SK-N-MC (cell line): ENCODE data around the gene SEC16B.

Experiments
- DNase-seq: peaks from one replicate; pipeline ENCODE4 v3.0.0-alpha.2; 2011; ENCODE audit warnings: low read depth, low spot score
- H3K27ac ChIP-seq: fragments of 200-600 bp; sonication (generic); 2 replicates; pipeline ENCODE4 v1.5.1; 2016; ENCODE audit warnings: mixed run types
- H3K36me3 ChIP-seq: fragments of 200-600 bp; sonication (generic); 2 replicates; pipeline ENCODE4 v1.6.1; 2017; ENCODE audit warnings: antibody characterized with exemption, low read length, mixed read lengths; ENCODE audit not compliant: insufficient read depth
- H3K4me3 ChIP-seq: fragments of 200-600 bp; sonication (generic); 2 replicates; pipeline ENCODE4 v1.5.1; 2016
- H3K9ac ChIP-seq: fragments of 200-600 bp; sonication (generic); 2 replicates; pipeline ENCODE4 v1.8.0; 2017; ENCODE audit warnings: mixed run types, mixed read lengths; ENCODE audit not compliant: insufficient read length
- H3K9me3 ChIP-seq: fragments of 200-600 bp; sonication (generic); 2 replicates; pipeline ENCODE4 v1.6.1; 2017; ENCODE audit warnings: low read depth, mild to moderate bottlenecking, antibody characterized with exemption, low read length, moderate library complexity, mixed read lengths
- EZH2 ChIP-seq: fragments of 200-600 bp; sonication (generic); IDR thresholded peaks from one replicate; pipeline ENCODE4 v1.6.1; 2017; ENCODE audit warnings: antibody characterized with exemption
- FOXP2 ChIP-seq: optimal IDR thresholded peaks from 2 replicates; pipeline ENCODE3; 2011; ENCODE audit warnings: mild to moderate bottlenecking, moderate library complexity; ENCODE audit not compliant: insufficient read depth; ENCODE audit errors: extremely low read length, control extremely low read depth
- POLR2AphosphoS5 ChIP-seq: IDR thresholded peaks from 2 replicates; pipeline ENCODE4 v1.6.1; 2012; ENCODE audit warnings: mild to moderate bottlenecking, low read depth, low read length, borderline replicate concordance

The SEC16B gene

GRCh38 chr1:177937931-177938330 is 31.9 kb downstream of the SEC16B start:
- no peak overlapping the region for H3K27ac ChIP-seq
- no peaks in the 10 kb centered on the region for H3K9me3 ChIP-seq
- DNase-seq = no peak
- H3K36me3 ChIP-seq = no peaks in the 10 kb centered on the region
- H3K9ac ChIP-seq = no peak overlapping the region
- H3K4me3 ChIP-seq = no peak overlapping the region
- no peak for TF ChIP-seq EZH2
- TF ChIP-seq FOXP2 = no peak
- TF ChIP-seq POLR2AphosphoS5 = no peak

GRCh38 chr1:177937174-177937770 is 32.6 kb downstream of the SEC16B start:
- Histone ChIP-seq H3K9ac (no peak overlapping the region), H3K27ac (no peak overlapping the region), H3K4me3 (no peak overlapping the region), H3K9me3 (no peaks in the 10 kb centered on the region), H3K36me3 (no peaks in the 10 kb centered on the region)
- TF ChIP-seq FOXP2 (no peak), POLR2AphosphoS5 (no peak), EZH2 (no peak)
- no peak for DNase-seq

GRCh38 chr1:177935638-177936415 is 34.0 kb downstream of the SEC16B start:
- H3K9ac ChIP-seq = no peak overlapping the region
- TF ChIP-seq FOXP2 = no peak
- no peak for TF ChIP-seq EZH2
- TF ChIP-seq POLR2AphosphoS5 = no peak

DNA sequence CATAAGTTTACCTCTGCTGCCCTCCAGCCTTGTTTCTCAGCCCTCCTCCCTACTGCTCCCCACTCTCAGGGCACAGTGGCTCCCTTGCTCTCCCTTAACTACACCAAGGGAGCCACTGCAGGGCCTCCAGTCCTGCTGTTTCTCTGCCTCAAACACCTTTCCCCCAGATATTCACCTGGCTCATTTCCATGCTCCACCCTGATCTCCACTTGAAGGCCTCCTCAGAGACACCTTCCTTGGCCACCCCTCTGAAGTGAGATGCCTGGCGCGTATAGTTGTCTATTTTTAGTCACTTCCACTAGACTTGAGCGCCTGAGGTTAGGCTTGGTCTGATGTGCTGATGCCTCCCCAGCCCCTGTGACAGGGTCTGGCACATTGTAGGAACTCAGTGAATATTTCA is 34.9 kb downstream of the SEC16B start:
- H3K9ac ChIP-seq = no peak overlapping the region

More at GRCh38 chr1:177935638-177936415, 34.0 kb downstream of the SEC16B start:
- H3K36me3 ChIP-seq = no peaks in the 10 kb centered on the region
- H3K9me3 ChIP-seq = no peaks in the 10 kb centered on the region
- H3K4me3 ChIP-seq = no peak overlapping the region
- no peak for DNase-seq
- no peak overlapping the region for H3K27ac ChIP-seq

GRCh38 chr1:177934461-177934860 is 35.4 kb downstream of the SEC16B start:
- DNase-seq = no peak
- no peak for TF ChIP-seq FOXP2
- no peak for TF ChIP-seq EZH2
- TF ChIP-seq POLR2AphosphoS5 = no peak
- Histone ChIP-seq H3K9ac (no peak overlapping the region), H3K9me3 (no peaks in the 10 kb centered on the region), H3K27ac (no peak overlapping the region), H3K4me3 (no peak overlapping the region), H3K36me3 (no peaks in the 10 kb centered on the region)

More for the DNA sequence above, 34.9 kb downstream of the SEC16B start:
- DNase-seq = no peak
- no peak overlapping the region for H3K4me3 ChIP-seq
- no peak overlapping the region for H3K27ac ChIP-seq
- no peaks in the 10 kb centered on the region for H3K9me3 ChIP-seq
- H3K36me3 ChIP-seq = no peaks in the 10 kb centered on the region
- no peak for TF ChIP-seq FOXP2
- no peak for TF ChIP-seq POLR2AphosphoS5
- no peak for TF ChIP-seq EZH2

DNA sequence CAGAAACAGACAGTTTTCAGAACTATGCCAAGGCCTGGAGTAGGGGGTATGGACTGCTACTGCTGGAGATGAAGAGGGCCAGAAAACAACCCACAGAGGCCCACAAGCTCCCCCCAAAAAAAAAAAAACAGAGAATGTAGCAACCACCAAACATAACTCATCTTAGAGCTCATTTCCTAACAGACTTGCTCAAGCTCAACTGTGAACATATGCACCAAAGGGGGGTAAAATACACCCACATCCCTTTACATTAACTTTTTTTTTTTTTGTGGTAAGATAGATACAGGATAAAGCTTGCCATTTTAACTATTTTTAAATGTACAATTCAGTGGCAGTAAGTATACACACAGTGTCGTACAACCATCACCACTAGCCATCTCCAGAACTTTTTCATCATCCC is 36.0 kb downstream of the SEC16B start:
- TF ChIP-seq POLR2AphosphoS5 (no peak), EZH2 (no peak)
- Histone ChIP-seq H3K9me3 (no peaks in the 10 kb centered on the region), H3K36me3 (no peaks in the 10 kb centered on the region), H3K27ac (no peak overlapping the region), H3K9ac (no peak overlapping the region), H3K4me3 (no peak overlapping the region)
- DNase-seq = no peak

- Histone ChIP-seq H3K9me3 (no peaks in the 10 kb centered on the region), H3K9ac (no peak overlapping the region), H3K4me3 (no peak overlapping the region), H3K36me3 (no peaks in the 10 kb centered on the region), H3K27ac (no peak overlapping the region)
- no peak for DNase-seq
- TF ChIP-seq EZH2 = no peak
Observed at GRCh38 chr1:177932123-177932522, 37.7 kb downstream of the SEC16B start.

DNA sequence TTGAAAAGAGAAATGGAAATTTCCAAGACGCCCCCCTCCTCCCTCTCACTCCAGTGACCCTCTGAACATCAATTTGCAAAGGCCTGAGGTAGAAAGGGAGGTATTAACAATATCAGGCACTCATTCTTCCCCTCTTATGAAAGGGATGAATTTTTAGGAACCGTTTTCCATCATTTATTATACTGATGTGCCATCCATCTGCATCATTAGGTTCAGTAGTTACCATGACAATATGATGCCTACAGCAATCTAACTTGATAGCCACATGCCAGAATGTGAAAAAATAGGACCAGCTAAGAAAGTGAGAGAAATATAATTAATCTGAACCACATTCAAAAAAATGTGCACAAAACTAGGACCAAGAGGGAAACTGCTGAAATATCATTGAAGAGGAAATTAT is 40.9 kb downstream of the SEC16B start:
- Histone ChIP-seq H3K36me3 (no peaks in the 10 kb centered on the region), H3K27ac (no peak overlapping the region), H3K9me3 (no peaks in the 10 kb centered on the region), H3K9ac (no peak overlapping the region), H3K4me3 (no peak overlapping the region)
- TF ChIP-seq FOXP2 (no peak), POLR2AphosphoS5 (no peak), EZH2 (no peak)
- no peak for DNase-seq

DNA sequence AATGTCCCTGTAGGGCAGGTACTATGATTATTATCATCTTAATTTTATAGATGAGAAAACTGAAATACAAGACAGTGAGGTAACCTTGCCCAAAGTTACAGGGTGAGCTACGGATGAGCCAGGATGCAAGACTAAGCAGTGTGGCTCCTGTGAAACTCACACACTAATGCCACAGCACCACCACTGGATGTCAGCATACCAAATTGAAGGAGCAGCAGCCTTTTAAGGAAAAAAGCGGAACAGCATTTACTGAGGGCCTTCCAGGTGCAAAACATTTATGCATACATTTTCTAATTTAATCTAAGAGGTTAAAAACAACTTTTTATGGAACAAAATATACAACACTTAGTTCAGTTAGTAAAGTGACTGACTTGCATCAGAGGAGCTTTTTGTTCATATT is 41.7 kb downstream of the SEC16B start:
- H3K27ac ChIP-seq = no peak overlapping the region
- H3K9ac ChIP-seq = no peak overlapping the region
- TF ChIP-seq EZH2 (no peak), FOXP2 (no peak), POLR2AphosphoS5 (no peak)
- no peaks in the 10 kb centered on the region for H3K36me3 ChIP-seq
- no peaks in the 10 kb centered on the region for H3K9me3 ChIP-seq
- no peak for DNase-seq
- no peak overlapping the region for H3K4me3 ChIP-seq
